WTC11 (cell line): Measurements from ENCODE around the gene ZCCHC24. TPM values are rescaled to one million over a fixed set of nuclear protein-coding genes. Genes with fewer than 3 reads are reported as not detected.

Experiments used
- ATAC-seq: fragments of 200-7000 bp; cut with Tn5 transposase; 2 replicates; pipeline ENCODE4 v1.10.0; 2021; ENCODE audit warnings: mild to moderate bottlenecking, moderate library complexity
- CTCF ChIA-PET: fragments of 300-600 bp; sonication (Branson Sonifier 250); formaldehyde crosslinking; loops from one replicate; lab custom pipeline; 2021; ENCODE audit warnings: antibody characterized with exemption; lab: Charles Lee
- POLR2A ChIA-PET: fragments of 350-600 bp; sonication (Branson Sonifier 250); formaldehyde crosslinking; loops from one replicate; lab custom pipeline; 2021; ENCODE audit warnings: antibody characterized with exemption; lab: Charles Lee
- DNase-seq: peaks from one replicate; pipeline ENCODE4 v3.0.0; 2021; ENCODE audit warnings: low spot score
- H3K27ac Mint-ChIP-seq: 2 replicates; pipeline ENCODE4 v1.8.0; 2021; ENCODE audit warnings: mixed read lengths
- H3K27me3 Mint-ChIP-seq: 2 replicates; pipeline ENCODE4 v1.8.0; 2021; ENCODE audit warnings: low read depth, mild to moderate bottlenecking, moderate library complexity, mixed read lengths
- H3K36me3 Mint-ChIP-seq: 2 replicates; pipeline ENCODE4 v1.8.0; 2021; ENCODE audit warnings: mixed read lengths
- H3K4me1 Mint-ChIP-seq: 2 replicates; pipeline ENCODE4 v1.8.0; 2022; ENCODE audit warnings: mixed read lengths
- H3K4me3 Mint-ChIP-seq: 2 replicates; pipeline ENCODE4 v1.8.0; 2021; ENCODE audit warnings: mild to moderate bottlenecking, moderate library complexity, mixed read lengths
- H3K9me3 Mint-ChIP-seq: 2 replicates; pipeline ENCODE4 v1.8.0; 2021; ENCODE audit warnings: mixed read lengths
- ARID4B ChIP-seq: sonication (generic); formaldehyde crosslinking; IDR thresholded peaks from 2 replicates; pipeline ENCODE4 v1.8.0; 2023; ENCODE audit warnings: missing genetic modification reagents, mild to moderate bottlenecking, borderline replicate concordance
- CDX4 ChIP-seq: fragments of 250-450 bp; sonication (Bioruptor Pico); IDR thresholded peaks from 2 replicates; pipeline ENCODE4 v1.9.0; 2021; ENCODE audit warnings: moderate library complexity, mild to moderate bottlenecking, inconsistent platforms, borderline replicate concordance
- CREM ChIP-seq: sonication (generic); formaldehyde crosslinking; IDR thresholded peaks from 2 replicates; pipeline ENCODE4 v1.8.1; 2022; ENCODE audit warnings: mild to moderate bottlenecking, missing genetic modification reagents, moderate library complexity
- CTCF ChIP-seq: fragments of 200-600 bp; IDR thresholded peaks from 2 replicates; pipeline ENCODE4 v1.8.0; 2022; ENCODE audit warnings: antibody characterized with exemption
- ERG ChIP-seq: fragments of 250-450 bp; sonication (Bioruptor Pico); IDR thresholded peaks from 2 replicates; pipeline ENCODE4 v1.8.0; 2021; ENCODE audit warnings: mild to moderate bottlenecking
- FOXK1 ChIP-seq: sonication (generic); formaldehyde crosslinking; IDR thresholded peaks from 2 replicates; pipeline ENCODE4 v1.8.0; 2022; ENCODE audit warnings: mild to moderate bottlenecking, moderate library complexity, missing genetic modification reagents
- FOXP4 ChIP-seq: sonication (generic); formaldehyde crosslinking; IDR thresholded peaks from 2 replicates; pipeline ENCODE4 v1.8.0; 2022; ENCODE audit warnings: mild to moderate bottlenecking, missing genetic modification reagents
- GABPB1 ChIP-seq: sonication (generic); formaldehyde crosslinking; IDR thresholded peaks from 2 replicates; pipeline ENCODE4 v1.8.1; 2023; ENCODE audit warnings: mild to moderate bottlenecking, missing genetic modification reagents
- GRHL2 ChIP-seq: fragments of 250-450 bp; sonication (Bioruptor Pico); IDR thresholded peaks from 2 replicates; pipeline ENCODE4 v1.8.0; 2022; ENCODE audit warnings: mild to moderate bottlenecking, moderate library complexity; ENCODE audit not compliant: insufficient replicate concordance, severe bottlenecking
- MAX ChIP-seq: sonication (generic); formaldehyde crosslinking; IDR thresholded peaks from 2 replicates; pipeline ENCODE4 v1.8.0; 2022; ENCODE audit warnings: mild to moderate bottlenecking, missing genetic modification reagents
- SMAD3 ChIP-seq: sonication (generic); formaldehyde crosslinking; IDR thresholded peaks from 2 replicates; pipeline ENCODE4 v1.8.0; 2022; ENCODE audit warnings: missing genetic modification reagents, mild to moderate bottlenecking, borderline replicate concordance
- ZMAT4 ChIP-seq: fragments of 250-450 bp; sonication (Bioruptor Pico); IDR thresholded peaks from 2 replicates; pipeline ENCODE4 v1.9.0; 2021; ENCODE audit warnings: mild to moderate bottlenecking
- ZNF232 ChIP-seq: sonication (generic); formaldehyde crosslinking; IDR thresholded peaks from 2 replicates; pipeline ENCODE4 v1.8.0; 2022; ENCODE audit warnings: mild to moderate bottlenecking, missing genetic modification reagents
- ZNF532 ChIP-seq: fragments of 250-450 bp; sonication (Bioruptor Pico); IDR thresholded peaks from 2 replicates; pipeline ENCODE4 v1.9.0; 2021; ENCODE audit warnings: mild to moderate bottlenecking, borderline replicate concordance
- total RNA-seq: library from RNA; stranded (reverse); gene quantifications from 3 replicates; pipeline ENCODE4 v1.2.3, GENCODE V29; 2021

Gene ZCCHC24
- total RNA-seq, 1 experiment from 2014 or later, result 7.7 TPM

- TF ChIP-seq CDX4, result no peak
- no peak for TF ChIP-seq ERG
- no peak for TF ChIP-seq CTCF
- no peak for TF ChIP-seq GRHL2
- TF ChIP-seq FOXP4 (CRISPR knock-in tag), result no peak
- TF ChIP-seq ZNF532 (CRISPR knock-in tag), result no peak
- TF ChIP-seq SMAD3 (CRISPR knock-in tag), result no peak
- ChIA-PET CTCF (interaction anchor here (1.0 to 3.8 kb wide), 6 partner anchors 9 to 139 kb away, joined by 3 to 24 read pairs (median 6); no protein-coding TSS in a partner anchor), POLR2A (no interaction called here)
- H3K4me1 Mint-ChIP-seq, result peaks cover 8% of the 10 kb centered on the region
- no peak for ATAC-seq
- H3K27me3 Mint-ChIP-seq, result no peaks in the 10 kb centered on the region
- H3K36me3 Mint-ChIP-seq, result peaks cover 32% of the 10 kb centered on the region
- peak overlapping the region; percentile 65 for H3K4me3 Mint-ChIP-seq
- no peak for DNase-seq
- no peak overlapping the region for H3K27ac Mint-ChIP-seq
- no peaks in the 10 kb centered on the region for H3K9me3 Mint-ChIP-seq
Observed at GRCh38 chr10:79348640-79348988, 96.8 kb downstream of the ZCCHC24 start.

GRCh38 chr10:79347894-79348639 lies 97.4 kb downstream of the ZCCHC24 start:
- peak; percentile 8 for ATAC-seq
- no peaks in the 10 kb centered on the region for H3K9me3 Mint-ChIP-seq
- no peaks in the 10 kb centered on the region for H3K27me3 Mint-ChIP-seq
- ChIA-PET CTCF (interaction anchor here (0.8 to 3.8 kb wide), 9 partner anchors 9 to 140 kb away, joined by 3 to 24 read pairs (median 4); partner anchors contain the start of gene ZCCHC24), POLR2A (interaction anchor here (0.7 to 1.3 kb wide), 2 partner anchors 12 to 30 kb away, joined by 3 read pairs; no protein-coding TSS in a partner anchor)
- peaks cover 8% of the 10 kb centered on the region for H3K4me1 Mint-ChIP-seq
- H3K36me3 Mint-ChIP-seq, result peaks cover 27% of the 10 kb centered on the region
- H3K4me3 Mint-ChIP-seq, result peak overlapping the region; percentile 65
- peak; percentile 46 for DNase-seq
- no peak overlapping the region for H3K27ac Mint-ChIP-seq
- TF ChIP-seq ARID4B (CRISPR knock-in tag), result peak; percentile 75; the same call in 1 of the 2 replicates
- TF ChIP-seq ZMAT4 (CRISPR knock-in tag), result no peak
- TF ChIP-seq FOXK1 (CRISPR knock-in tag), result peak; percentile 27; the same call in 1 of the 2 replicates
- 0 out of 2 replicates have a peak, but pooled peaks have one; percentile 8 for TF ChIP-seq CREM (CRISPR knock-in tag)
- peak; percentile 60 for TF ChIP-seq GABPB1 (CRISPR knock-in tag)
- no peak for TF ChIP-seq ZNF232 (CRISPR knock-in tag)
- TF ChIP-seq MAX (CRISPR knock-in tag), result peak; percentile 90
